K562 (cell line): ENCODE data around the gene HARS1. TPM values are rescaled to one million over a fixed set of nuclear protein-coding genes. Genes with fewer than 3 reads are reported as not detected.

Source experiments
- BRD9 ChIP-seq: fragments of 450-650 bp; IDR thresholded peaks from 2 replicates; pipeline ENCODE4 v1.6.1; 2018; ENCODE audit warnings: low read depth; ENCODE audit not compliant: partially characterized antibody
- CHD2 ChIP-seq: IDR thresholded peaks from 2 replicates; pipeline ENCODE4 v1.6.1; 2011; ENCODE audit warnings: low read depth, low read length
- CREB1 ChIP-seq, 2 experiments: sonication (generic) in 1 of 2; formaldehyde crosslinking in 1 of 2; IDR thresholded peaks; 2 replicates each; pipeline versions ENCODE4 v1.6.1 to v1.8.0; 2012 to 2022; ENCODE audit warnings: inconsistent platforms in 1 of 2, mild to moderate bottlenecking in 1 of 2, missing genetic modification reagents in 1 of 2, moderate library complexity in 1 of 2
- CTCF ChIP-seq, 3 experiments: IDR thresholded peaks in 2 of 3; conservative IDR thresholded peaks in 1 of 3; 2 replicates each; pipeline ENCODE4 v1.5.1; 2011 to 2012; ENCODE audit warnings: low read length in 3 of 3, mild to moderate bottlenecking in 3 of 3, control low read depth in 2 of 3, improper control_type of control experiment in 1 of 3, inconsistent platforms in 1 of 3, low read depth in 1 of 3, mixed read lengths in 1 of 3, moderate library complexity in 1 of 3; ENCODE audit not compliant: insufficient read depth in 2 of 3
- FOXJ2 ChIP-seq: fragments of 200-800 bp; sonication (Bioruptor generic); IDR thresholded peaks from 2 replicates; pipeline ENCODE4 v1.6.1; 2016; ENCODE audit warnings: missing genetic modification characterization, missing compliant biosample characterization
- HCFC1 ChIP-seq: IDR thresholded peaks from 2 replicates; pipeline ENCODE4 v1.6.1; 2012; ENCODE audit warnings: low read depth, low read length, improper control_type of control experiment
- JUN ChIP-seq, 2 experiments: sonication (generic) in 1 of 2; formaldehyde crosslinking in 1 of 2; IDR thresholded peaks; 2 replicates each; pipeline versions ENCODE4 v1.6.1 to v1.8.0; 2012 to 2022; ENCODE audit warnings: borderline replicate concordance in 2 of 2, mild to moderate bottlenecking in 2 of 2, improper control_type of control experiment in 1 of 2, low read depth in 1 of 2, low read length in 1 of 2, missing genetic modification reagents in 1 of 2
- JUND ChIP-seq, 2 experiments: IDR thresholded peaks; 2 replicates in 1 of 2; 3 replicates in 1 of 2; pipeline ENCODE4 v1.6.1; 2011; ENCODE audit warnings: borderline replicate concordance in 2 of 2, low read depth in 2 of 2, low read length in 2 of 2, improper control_type of control experiment in 1 of 2, missing biosample characterization in 1 of 2, missing genetic modification characterization in 1 of 2, missing genetic modification reagents in 1 of 2
- MTA3 ChIP-seq: fragments of 450-650 bp; formaldehyde crosslinking; IDR thresholded peaks from 2 replicates; pipeline ENCODE4 v1.6.1; 2017; ENCODE audit warnings: mild to moderate bottlenecking, borderline replicate concordance
- NCOA1 ChIP-seq: fragments of 450-650 bp; IDR thresholded peaks from 2 replicates; pipeline ENCODE4 v1.6.1; 2016; ENCODE audit warnings: low read depth
- PATZ1 ChIP-seq: fragments of 250-450 bp; sonication (Bioruptor Pico); IDR thresholded peaks from 2 replicates; pipeline ENCODE4 v1.5.0; 2020; ENCODE audit warnings: mild to moderate bottlenecking, borderline replicate concordance
- POLR2B ChIP-seq: fragments of 450-650 bp; IDR thresholded peaks from 2 replicates; pipeline ENCODE4 v1.6.1; 2018; ENCODE audit warnings: low read depth; ENCODE audit not compliant: partially characterized antibody
- POLR2H ChIP-seq: IDR thresholded peaks from 2 replicates; pipeline ENCODE4 v1.6.1; 2016; ENCODE audit warnings: missing genetic modification characterization, low read depth, mild to moderate bottlenecking, control low read depth, missing compliant biosample characterization, moderate library complexity
- RB1 ChIP-seq: fragments of 450-650 bp; IDR thresholded peaks from 2 replicates; pipeline ENCODE4 v1.6.1; 2017; ENCODE audit warnings: low read depth, mild to moderate bottlenecking
- RBM25 ChIP-seq: fragments of 200-400 bp; formaldehyde crosslinking; IDR thresholded peaks from 2 replicates; pipeline ENCODE4 v1.6.1; 2018; ENCODE audit warnings: low read length, low read depth, moderate library complexity; ENCODE audit not compliant: severe bottlenecking
- SIN3B ChIP-seq: fragments of 450-650 bp; IDR thresholded peaks from 2 replicates; pipeline ENCODE4 v1.6.1; 2017; ENCODE audit warnings: low read depth, mild to moderate bottlenecking, moderate library complexity
- STAG1 ChIP-seq: sonication (generic); formaldehyde crosslinking; IDR thresholded peaks from 2 replicates; pipeline ENCODE4 v1.5.0; 2020; ENCODE audit warnings: missing genetic modification reagents, borderline replicate concordance
- TSC22D4 ChIP-seq: fragments of 450-650 bp; IDR thresholded peaks from 2 replicates; pipeline ENCODE4 v1.6.1; 2016; ENCODE audit warnings: missing genetic modification characterization, missing biosample characterization, control low read depth
- USF1 ChIP-seq: sonication (generic); formaldehyde crosslinking; IDR thresholded peaks from 2 replicates; pipeline ENCODE4 v1.9.0; 2022; ENCODE audit warnings: mild to moderate bottlenecking, missing genetic modification reagents
- YBX1 ChIP-seq: fragments of 450-650 bp; IDR thresholded peaks from 2 replicates; pipeline ENCODE4 v1.7.1; 2016; ENCODE audit warnings: mild to moderate bottlenecking
- ZNF586 ChIP-seq: fragments of 450-650 bp; formaldehyde crosslinking; conservative IDR thresholded peaks from 2 replicates; pipeline ENCODE4 v1.4.0; 2020; ENCODE audit warnings: mild to moderate bottlenecking, moderate library complexity
- ZSCAN29 ChIP-seq: fragments of 450-650 bp; IDR thresholded peaks from 2 replicates; pipeline ENCODE4 v1.6.1; 2017
- polyA plus RNA-seq, 8 experiments: library from polyadenylated mRNA; depleted of rRNA in 4 of 8; stranded (reverse) in 5 of 8; unstranded in 3 of 8; fragments of >200 nt; fragmentation: Nextera tagmentation in 2 of 8; fragmentation: Illumina TruSeq in 1 of 8; extraction: Ambion mirVana in 2 of 8; extraction: Trizol in 1 of 8; gene quantifications; 2 replicates each; pipeline versions ENCODE4 v1.2.1 to v1.2.3, GENCODE V29; 2011 to 2014; ENCODE audit warnings: inconsistent platforms in 1 of 8, missing spikeins in 1 of 8
- total RNA-seq, 7 experiments: library from RNA; depleted of rRNA in 6 of 7; stranded (reverse); fragments of >200 nt in 6 of 7; fragmentation: Illumina TruSeq in 2 of 7; extraction: Trizol in 2 of 7; gene quantifications; 2 replicates each; pipeline versions ENCODE4 v1.2.1 to v1.2.3, GENCODE V29; 2011 to 2021; ENCODE audit warnings: low replicate concordance in 1 of 7

The HARS1 gene
- total and polyA plus RNA-seq, 9 of the 15 experiments (the other 6 are each of a cell fraction or from before 2014, with no cell fraction given) = 13.5 to 88.5 (median 75.2) TPM

- TF ChIP-seq SIN3B = peak; percentile 78
- TF ChIP-seq CREB1 (IDR thresholded peaks at IDR 0.05) = 0 out of 2 replicates have a peak, but pooled peaks have one; percentile 31
- no peak for TF ChIP-seq CREB1 (CRISPR knock-in tag; IDR thresholded peaks at IDR 0.05)
- TF ChIP-seq PATZ1 = no peak
- TF ChIP-seq STAG1 (CRISPR knock-in tag) = no peak
- TF ChIP-seq POLR2H = 0 out of 2 replicates have a peak, but pooled peaks have one; percentile 19
- no peak for TF ChIP-seq YBX1
- no peak for TF ChIP-seq ZNF586 (CRISPR knock-in tag)
- TF ChIP-seq JUND (IDR thresholded peaks at IDR 0.05; ENCODE audit: borderline replicate concordance, low read depth, low read length) = peak; percentile 56
- TF ChIP-seq JUND (tag; IDR thresholded peaks at IDR 0.05; ENCODE audit: borderline replicate concordance, low read depth, low read length) = no peak; the same call in 2 of the 3 replicates
- TF ChIP-seq RBM25 = no peak
- no peak for TF ChIP-seq TSC22D4 (tag)
- TF ChIP-seq USF1 = no peak
- TF ChIP-seq BRD9 = peak; percentile 84
- peak; percentile 82 for TF ChIP-seq HCFC1
- no peak; the same call in 1 of the 2 replicates for TF ChIP-seq NCOA1
- TF ChIP-seq POLR2B = peak; percentile 95
- peak; percentile 73 for TF ChIP-seq MTA3
- no peak; the same call in 1 of the 2 replicates for TF ChIP-seq JUN (IDR thresholded peaks at IDR 0.05; ENCODE audit: borderline replicate concordance, low read depth, low read length)
- TF ChIP-seq JUN (CRISPR knock-in tag; IDR thresholded peaks at IDR 0.05; ENCODE audit: borderline replicate concordance) = 0 out of 2 replicates have a peak, but pooled peaks have one; percentile 60
- no peak for TF ChIP-seq ZSCAN29
- TF ChIP-seq FOXJ2 (tag) = no peak
- 0 out of 2 replicates have a peak, but pooled peaks have one; percentile 19 for TF ChIP-seq CHD2
- TF ChIP-seq CTCF (IDR thresholded peaks at IDR 0.05 in 2 of 3, conservative IDR thresholded peaks at IDR 0.05 in 1 of 3; ENCODE audit: insufficient read depth in 2 of 3, low read depth in 1 of 3, low read length in 3 of 3) = no peak
- peak; percentile 49 for TF ChIP-seq RB1
Observed at GRCh38 chr5:140690941-140691924, at the start of gene HARS1, which contains the start of gene HARS2 (continued).
